ENCODE results near the gene TMX2. TPM values are rescaled to one million over a fixed set of nuclear protein-coding genes. Genes with fewer than 3 reads are reported as not detected.

Gene TMX2
- total RNA-seq, 1 experiment from 2014 or later, result 91.3 TPM

DNA sequence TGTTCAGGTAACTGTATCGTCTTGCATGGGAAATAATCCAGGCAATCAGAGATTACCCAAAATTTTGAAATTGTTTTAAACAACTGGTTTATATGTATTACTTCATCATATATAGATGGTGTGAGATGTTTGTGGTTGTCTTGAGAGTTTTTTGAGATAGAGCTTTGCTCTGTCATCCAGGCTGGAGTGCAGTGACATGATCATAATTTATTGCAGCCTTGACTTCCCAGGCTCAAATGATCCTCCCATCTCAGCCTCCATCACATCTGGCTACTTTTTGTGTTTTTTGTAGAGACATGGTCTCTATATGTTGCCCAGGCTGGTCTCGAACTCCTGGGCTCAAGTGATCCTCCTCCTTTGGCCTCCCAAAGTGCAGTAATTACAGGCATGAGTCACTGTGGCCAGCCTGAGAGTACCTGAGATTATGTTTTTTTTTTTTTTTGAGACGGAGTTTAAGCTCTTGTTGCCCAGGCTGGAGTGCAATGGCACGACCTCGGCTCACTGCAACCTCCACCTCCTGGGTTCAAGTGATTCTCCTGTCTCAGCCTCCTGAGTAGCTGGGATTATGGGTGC, 60.7 kb downstream of the TMX2 start:
- H3K4me1 ChIP-seq (ENCODE audit: insufficient read depth, low read length), result peaks cover 21% of the 10 kb centered on the region; the same call in 1 of the 2 replicates
- no peak overlapping the region for H2BK120ac ChIP-seq (ENCODE audit: low read depth, low read length, poor library complexity, severe bottlenecking)
- peaks cover 56% of the 10 kb centered on the region; the same call in 1 of the 2 replicates for H3K79me2 ChIP-seq (ENCODE audit: insufficient read depth, low read length)
- H2AFZ ChIP-seq (ENCODE audit: low read length), result no peak overlapping the region
- H2BK20ac ChIP-seq (ENCODE audit: low read depth, low read length, poor library complexity, severe bottlenecking), result no peak overlapping the region
- Mint-ChIP-seq H3K4me1 (peaks cover 55% of the 10 kb centered on the region in 2 experiments), H3K9me3 (no peaks in the 10 kb centered on the region), H3K27ac (peak overlapping the region; percentile 35 to 91 (median 83); a peak in 6 of 7 replicates), H3K4me3 (no peak overlapping the region; a peak in 1 of 5 replicates), H3K36me3 (ENCODE audit: insufficient read depth in 1 of 3, low read depth in 3 of 3) (peaks cover 0 to 13% (median 8%) of the 10 kb centered on the region in 3 experiments; a peak in 6 of 7 replicates), H3K27me3 (ENCODE audit: low read depth) (no peaks in the 10 kb centered on the region)
- H4K8ac ChIP-seq (replicated peaks; ENCODE audit: insufficient read length, low read depth, low read length), result no peak overlapping the region
- no peak overlapping the region for H2AK5ac ChIP-seq (ENCODE audit: insufficient read length, low read length)
- no CpG with 5 or more reads among the region's 5 CpGs for WGBS (ENCODE audit: extremely low coverage, insufficient read length, low lambda C conversion rate)
- H3K79me1 ChIP-seq (ENCODE audit: insufficient read depth, low read depth, low read length, poor library complexity, severe bottlenecking), result peaks cover 10% of the 10 kb centered on the region
- no peaks in the 10 kb centered on the region for H4K20me1 ChIP-seq (ENCODE audit: control insufficient read depth, insufficient read depth, insufficient read length)
- no peaks in the 10 kb centered on the region for H3K27me3 ChIP-seq (ENCODE audit: insufficient read depth, low read length)
- H3K9me3 ChIP-seq (ENCODE audit: control insufficient read depth, low read depth, low read length), result no peaks in the 10 kb centered on the region
- no peak overlapping the region for H2BK12ac ChIP-seq (ENCODE audit: insufficient read length, low read depth, low read length)
- H3K4ac ChIP-seq (ENCODE audit: low read depth, low read length), result no peak overlapping the region
- no peak overlapping the region for H3K9ac ChIP-seq (ENCODE audit: extremely low read depth, insufficient read length, low read length)
- no peak overlapping the region for H3K14ac ChIP-seq (ENCODE audit: insufficient read depth, low read length)
- H2BK5ac ChIP-seq (ENCODE audit: insufficient read length, low read length), result no peak overlapping the region
- no peak overlapping the region for H3K23ac ChIP-seq (ENCODE audit: insufficient read length, low read depth, low read length)
- no peak overlapping the region for H3K18ac ChIP-seq (ENCODE audit: insufficient read length, low read depth, low read length)
- no peak overlapping the region for H2BK15ac ChIP-seq (ENCODE audit: low read depth, low read length)
- no peak overlapping the region for H3T11ph ChIP-seq (ENCODE audit: low read length)
- H3K27ac ChIP-seq (ENCODE audit: insufficient read length, low read depth, low read length), result no peak overlapping the region
- H3K23me2 ChIP-seq (ENCODE audit: insufficient read length, low read depth, low read length, poor library complexity, severe bottlenecking), result no peaks in the 10 kb centered on the region
- no peak overlapping the region for H4K5ac ChIP-seq (ENCODE audit: insufficient read length, low read depth, low read length)
- TF ChIP-seq, protein P1, sequence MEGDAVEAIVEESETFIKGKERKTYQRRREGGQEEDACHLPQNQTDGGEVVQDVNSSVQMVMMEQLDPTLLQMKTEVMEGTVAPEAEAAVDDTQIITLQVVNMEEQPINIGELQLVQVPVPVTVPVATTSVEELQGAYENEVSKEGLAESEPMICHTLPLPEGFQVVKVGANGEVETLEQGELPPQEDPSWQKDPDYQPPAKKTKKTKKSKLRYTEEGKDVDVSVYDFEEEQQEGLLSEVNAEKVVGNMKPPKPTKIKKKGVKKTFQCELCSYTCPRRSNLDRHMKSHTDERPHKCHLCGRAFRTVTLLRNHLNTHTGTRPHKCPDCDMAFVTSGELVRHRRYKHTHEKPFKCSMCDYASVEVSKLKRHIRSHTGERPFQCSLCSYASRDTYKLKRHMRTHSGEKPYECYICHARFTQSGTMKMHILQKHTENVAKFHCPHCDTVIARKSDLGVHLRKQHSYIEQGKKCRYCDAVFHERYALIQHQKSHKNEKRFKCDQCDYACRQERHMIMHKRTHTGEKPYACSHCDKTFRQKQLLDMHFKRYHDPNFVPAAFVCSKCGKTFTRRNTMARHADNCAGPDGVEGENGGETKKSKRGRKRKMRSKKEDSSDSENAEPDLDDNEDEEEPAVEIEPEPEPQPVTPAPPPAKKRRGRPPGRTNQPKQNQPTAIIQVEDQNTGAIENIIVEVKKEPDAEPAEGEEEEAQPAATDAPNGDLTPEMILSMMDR (conservative IDR thresholded peaks at IDR 0.05), result no peak
- H3K4me2 ChIP-seq (ENCODE audit: insufficient read depth, insufficient read length, low read length), result no peak overlapping the region
- no peak for DNase-seq
- no peak overlapping the region for H3K56ac ChIP-seq (ENCODE audit: insufficient read length, low read depth, low read length)
- no peak overlapping the region for H4K91ac ChIP-seq (ENCODE audit: insufficient read length, low read depth, low read length)

All from H9 (cell line).